HG02642 (cell line): Measurements from ENCODE around the gene NOL4L.

Experiments used
- ATAC-seq: cut with Tn5 transposase; IDR thresholded peaks from one replicate; pipeline ENCODE4 v1.9.1; 2021; ENCODE audit warnings: mild to moderate bottlenecking; ENCODE audit not compliant: unreplicated experiment, poor library complexity

Gene NOL4L

DNA sequence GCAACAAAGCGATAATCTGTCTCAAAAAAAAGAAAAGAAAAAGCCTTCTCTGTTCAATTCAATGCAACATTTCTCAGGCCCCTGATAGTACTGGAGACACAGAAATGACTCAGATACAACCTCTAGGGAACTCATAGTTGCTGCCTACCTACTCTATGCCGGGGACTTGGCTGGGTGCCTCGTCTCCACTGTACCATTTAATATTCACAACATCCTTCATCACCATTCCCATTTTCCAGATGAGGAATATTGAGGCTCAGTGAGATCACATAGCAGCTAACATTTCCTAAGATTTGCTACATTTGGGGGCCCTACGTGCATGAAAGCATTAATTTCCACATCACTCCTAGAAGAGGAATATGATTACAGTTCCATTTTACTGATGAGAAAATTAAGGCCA, 7.5 kb downstream of the NOL4L start:
- ATAC-seq = no peak

GRCh38 chr20:32577023-32577422, 8.1 kb downstream of the NOL4L start:
- no peak for ATAC-seq

DNA sequence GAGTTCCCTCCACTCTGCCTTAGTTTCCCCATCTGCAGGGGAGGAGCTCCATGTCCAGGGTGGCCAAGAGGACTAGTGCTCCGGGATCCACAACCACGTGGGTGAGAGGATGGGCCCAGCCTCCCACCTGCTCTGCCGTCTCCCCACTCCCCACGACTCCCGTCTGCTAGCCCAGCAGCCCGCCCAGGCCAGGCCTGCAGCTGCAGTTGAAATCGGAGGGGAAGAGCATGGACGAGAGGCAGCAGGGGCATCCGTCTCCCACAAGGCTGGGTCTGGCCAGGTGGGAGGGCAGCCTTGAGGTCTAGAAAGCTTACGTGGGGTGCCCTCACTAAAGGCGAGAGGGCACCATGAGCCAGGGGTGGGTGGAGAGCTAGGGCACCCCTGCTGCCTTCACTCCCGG, 8.6 kb downstream of the NOL4L start:
- ATAC-seq = no peak

- ATAC-seq = no peak
Measured at GRCh38 chr20:32575805-32576204, 9.3 kb downstream of the NOL4L start.

DNA sequence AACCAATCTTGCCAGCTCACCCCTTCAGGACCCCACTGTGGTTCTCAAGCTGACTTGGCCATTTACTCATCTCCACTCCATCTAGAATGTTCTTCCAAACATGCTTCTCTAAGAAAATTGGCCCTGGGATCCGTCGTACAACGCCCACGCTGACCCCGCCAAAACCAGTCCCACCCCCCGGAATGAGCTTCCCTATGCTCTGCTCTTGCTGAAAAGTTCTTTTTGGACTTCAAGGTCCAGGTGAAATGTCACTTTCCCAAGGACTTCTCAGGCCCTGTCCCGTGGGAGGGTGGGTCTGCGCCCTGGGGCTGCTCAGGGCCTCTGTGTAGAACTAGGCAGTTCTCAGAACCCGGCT, 9.9 kb downstream of the NOL4L start:
- ATAC-seq = no peak

DNA sequence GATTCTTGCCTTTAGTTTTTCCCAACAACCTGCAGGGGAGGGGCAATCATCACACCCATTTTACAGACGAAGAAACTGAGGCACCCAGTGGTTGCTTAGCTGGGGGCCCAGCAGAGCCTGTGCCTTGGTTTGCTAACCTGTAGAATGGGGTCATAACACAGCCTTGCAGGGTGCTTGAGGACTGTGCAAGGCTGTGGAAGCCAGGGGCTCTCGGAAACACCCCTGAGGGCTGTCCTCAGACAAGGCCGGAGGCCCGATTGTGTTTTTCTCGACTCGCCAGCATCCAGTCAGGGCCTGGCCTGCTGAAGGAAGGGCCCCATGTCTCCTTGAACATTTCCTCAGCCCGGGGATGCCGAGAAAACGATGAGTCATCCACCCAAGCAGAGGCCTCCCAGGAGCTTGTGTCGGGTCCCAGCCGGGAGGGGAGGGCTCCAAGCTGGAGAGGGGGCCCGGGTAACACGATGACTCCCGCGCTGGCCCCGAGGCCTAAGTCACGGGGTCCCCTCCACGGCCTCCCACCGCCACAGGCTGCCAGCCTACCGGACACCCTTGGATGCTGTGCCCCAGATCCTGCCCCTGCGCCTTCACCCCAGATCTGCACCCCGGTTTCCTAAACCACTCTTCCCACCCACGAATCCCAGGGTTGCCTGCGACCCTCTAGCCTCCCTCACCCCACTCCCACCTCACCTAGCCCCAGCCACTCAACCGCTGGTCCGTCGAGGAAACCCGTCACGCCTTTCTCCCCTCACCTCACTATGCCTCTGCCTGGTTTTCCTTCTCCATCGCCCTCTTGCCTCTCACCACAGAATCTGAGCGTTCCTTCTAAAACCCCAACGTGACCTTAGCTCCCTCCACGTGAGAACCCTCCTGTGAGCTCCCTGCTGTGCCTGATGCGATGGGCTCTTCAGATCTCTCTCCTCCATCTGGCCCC, 10.6 kb downstream of the NOL4L start:
- no peak for ATAC-seq

DNA sequence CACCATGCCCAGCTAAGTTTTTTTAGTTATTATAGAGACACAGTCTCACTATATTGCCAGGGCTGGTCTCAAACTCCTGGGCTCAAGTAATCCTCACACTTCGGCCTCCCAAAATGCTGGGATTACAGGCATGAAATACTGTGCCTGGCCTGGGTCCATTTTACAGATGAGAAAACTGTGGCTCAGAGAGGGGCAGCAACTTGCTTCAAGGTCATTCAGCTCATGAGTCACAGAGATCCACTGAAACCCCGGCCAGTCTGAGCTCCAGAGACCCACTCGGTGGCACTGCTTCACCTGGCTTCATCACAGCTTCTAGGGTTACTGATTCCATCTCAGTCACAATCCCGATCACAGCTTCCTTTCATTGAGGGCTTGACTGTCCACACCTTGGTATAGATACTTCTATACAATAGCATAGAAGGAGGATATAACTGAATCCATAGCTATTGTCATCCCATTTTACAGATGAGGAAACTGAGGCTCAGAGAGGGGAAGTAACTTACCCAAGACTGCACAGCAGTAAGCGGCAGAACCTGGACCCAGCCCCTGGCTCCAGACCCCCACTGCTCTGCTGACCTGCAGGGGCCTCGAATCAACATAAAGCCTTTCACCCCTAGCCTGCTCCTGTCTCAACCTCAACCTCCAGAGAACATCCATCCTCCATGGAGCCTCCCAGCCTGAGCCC, 11.8 kb downstream of the NOL4L start:
- ATAC-seq = no peak

- no peak for ATAC-seq
Measured at GRCh38 chr20:32572271-32572968, 12.7 kb downstream of the NOL4L start.

GRCh38 chr20:32571566-32571965, 13.6 kb downstream of the NOL4L start:
- ATAC-seq = no peak

DNA sequence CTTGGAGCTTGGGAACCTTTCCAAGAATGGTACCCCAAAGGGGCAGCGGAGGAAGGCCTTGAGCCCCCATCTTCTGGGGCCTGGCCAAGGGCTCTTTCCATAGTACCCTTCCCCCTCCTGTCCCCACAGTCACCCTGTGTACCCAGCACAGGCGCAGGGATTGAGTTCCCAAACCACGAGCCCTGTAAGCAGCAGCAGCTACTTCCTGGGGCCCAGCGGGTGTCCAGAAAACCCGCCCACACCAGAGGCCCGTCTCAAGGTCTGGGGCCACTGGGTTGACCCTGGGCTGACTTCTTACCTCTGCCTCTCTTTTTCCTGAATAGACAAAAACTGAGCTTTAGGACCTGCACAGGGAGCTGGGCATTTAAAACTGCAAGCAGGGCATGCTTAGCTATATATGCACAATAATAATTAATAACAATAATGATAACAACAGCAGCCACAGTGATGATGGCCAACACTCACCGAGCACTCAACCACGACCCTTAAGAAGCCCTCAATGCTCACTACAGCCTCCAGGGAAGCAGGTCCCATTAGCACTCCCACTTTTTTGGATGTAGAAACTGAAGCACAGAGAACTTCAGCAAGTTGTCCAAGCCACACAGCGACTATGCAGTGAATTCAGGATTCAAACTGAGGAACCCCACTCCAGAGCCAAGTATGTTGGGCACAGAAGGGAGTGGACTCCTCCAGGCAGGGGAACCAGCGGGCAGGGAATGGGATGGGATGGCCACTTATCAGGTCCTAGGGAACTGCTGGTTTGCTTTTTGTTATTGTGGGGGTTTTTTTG, 14.5 kb downstream of the NOL4L start:
- ATAC-seq = no peak

DNA sequence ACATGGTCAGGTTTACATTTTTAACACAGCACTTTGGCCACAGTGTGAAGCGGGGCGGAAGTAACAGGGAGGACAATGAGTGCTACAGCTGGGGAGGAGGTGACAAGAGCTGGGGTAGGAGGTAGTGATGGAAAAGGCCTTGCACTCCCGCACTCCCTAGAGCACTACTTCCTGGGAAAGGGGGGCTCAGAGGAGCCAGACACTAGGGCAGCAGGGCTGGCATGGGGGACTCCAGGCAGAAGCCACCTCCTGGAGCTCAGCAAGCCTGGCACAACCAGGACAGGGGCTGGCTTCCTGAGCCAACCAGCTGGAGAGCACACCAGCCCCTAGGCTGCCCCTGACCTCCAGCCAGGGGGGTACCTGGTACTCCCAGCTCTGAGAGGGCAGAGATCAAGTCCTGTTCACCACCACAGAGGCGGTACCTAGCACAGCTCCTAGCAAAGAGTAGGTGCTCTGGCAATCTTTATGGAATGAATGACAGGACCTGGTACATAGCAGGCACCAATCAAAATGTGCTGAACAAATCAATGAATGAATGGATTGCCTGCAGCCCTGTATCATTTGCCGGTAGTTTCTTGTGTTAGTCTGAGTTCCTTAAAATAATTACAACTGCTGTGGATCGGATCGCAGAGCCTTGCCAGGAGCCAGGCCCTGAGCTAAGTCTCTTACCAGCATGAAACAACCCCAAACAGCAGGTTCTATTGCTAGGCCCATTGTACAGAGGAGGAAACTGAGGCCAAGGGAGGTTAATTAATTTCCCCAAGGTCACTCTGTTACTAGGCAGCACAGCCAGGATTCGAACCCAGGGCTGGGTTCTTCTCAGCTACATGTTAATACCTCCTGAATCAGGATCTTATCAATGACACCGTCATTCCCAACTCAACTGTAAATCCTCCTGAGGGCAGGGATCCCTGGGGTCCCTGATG, 15.5 kb downstream of the NOL4L start:
- ATAC-seq = no peak

DNA sequence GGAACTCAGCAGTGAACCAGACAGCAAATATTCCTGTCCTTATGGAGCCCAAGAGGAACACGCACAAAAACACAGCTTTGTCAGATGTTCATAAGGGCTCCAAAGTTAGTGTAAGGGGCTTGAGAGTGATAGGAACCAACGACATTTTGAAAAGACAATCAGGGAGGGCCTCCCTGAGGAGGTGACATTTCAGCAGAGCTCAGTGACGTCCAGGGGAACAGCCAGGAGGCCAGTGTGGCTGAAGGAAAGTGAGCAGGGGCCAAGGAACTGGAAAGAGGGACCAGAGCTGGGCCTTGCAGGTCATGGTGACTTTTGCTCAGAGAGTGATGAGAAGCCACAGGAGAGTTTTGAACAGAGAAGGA, 16.1 kb downstream of the NOL4L start:
- no peak for ATAC-seq

- no peak for ATAC-seq
Measured at GRCh38 chr20:32567384-32568178, 17.6 kb downstream of the NOL4L start.

DNA sequence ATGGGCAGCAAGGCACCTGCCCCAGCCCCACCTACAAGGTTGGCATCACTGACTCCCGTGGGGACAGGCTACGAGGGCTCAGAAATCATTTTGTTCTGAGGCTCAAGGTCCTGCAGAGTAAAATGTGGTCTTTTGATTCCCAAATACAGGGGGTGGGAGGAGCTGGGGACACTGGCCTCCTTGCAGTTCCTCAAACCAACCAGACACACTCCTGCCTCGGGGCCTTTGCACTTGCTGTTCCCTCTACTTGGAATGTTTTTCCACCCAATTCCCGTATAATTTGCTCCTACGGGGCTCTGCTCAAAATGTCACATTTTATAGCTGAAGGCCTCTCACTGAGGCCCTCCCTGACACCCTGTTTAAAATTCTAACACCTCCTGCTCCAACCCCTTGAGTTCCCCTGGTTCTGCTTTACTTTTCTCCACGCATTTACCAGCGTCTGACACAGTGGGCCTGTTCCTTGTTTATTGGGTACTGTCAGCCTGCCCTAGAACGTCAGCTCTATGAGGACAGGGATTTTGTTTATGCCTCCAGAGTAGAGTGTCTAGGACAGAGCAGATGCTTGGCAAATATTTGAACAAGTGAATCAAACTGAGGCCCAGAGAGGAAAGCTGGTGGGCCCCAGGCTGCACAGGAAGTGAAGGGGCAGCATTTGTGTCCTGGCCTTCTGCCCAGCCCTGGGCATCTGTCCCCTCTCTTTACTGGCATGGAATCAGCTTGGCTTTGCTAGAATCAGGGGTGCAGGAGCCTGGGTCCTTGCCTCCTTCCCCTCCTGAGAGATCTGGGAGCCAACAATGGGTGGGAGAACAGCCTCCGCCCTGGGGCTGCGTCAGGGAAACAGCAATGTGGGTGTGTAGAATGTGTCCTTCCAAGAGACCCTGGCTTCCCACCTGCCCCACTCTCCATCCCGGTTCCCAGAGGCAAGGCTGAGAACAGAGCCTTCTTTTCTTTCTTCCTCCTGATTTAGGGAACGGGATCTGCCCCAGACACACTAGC, 18.5 kb downstream of the NOL4L start:
- no peak for ATAC-seq

GRCh38 chr20:32565735-32566032, 19.4 kb downstream of the NOL4L start:
- ATAC-seq = no peak

DNA sequence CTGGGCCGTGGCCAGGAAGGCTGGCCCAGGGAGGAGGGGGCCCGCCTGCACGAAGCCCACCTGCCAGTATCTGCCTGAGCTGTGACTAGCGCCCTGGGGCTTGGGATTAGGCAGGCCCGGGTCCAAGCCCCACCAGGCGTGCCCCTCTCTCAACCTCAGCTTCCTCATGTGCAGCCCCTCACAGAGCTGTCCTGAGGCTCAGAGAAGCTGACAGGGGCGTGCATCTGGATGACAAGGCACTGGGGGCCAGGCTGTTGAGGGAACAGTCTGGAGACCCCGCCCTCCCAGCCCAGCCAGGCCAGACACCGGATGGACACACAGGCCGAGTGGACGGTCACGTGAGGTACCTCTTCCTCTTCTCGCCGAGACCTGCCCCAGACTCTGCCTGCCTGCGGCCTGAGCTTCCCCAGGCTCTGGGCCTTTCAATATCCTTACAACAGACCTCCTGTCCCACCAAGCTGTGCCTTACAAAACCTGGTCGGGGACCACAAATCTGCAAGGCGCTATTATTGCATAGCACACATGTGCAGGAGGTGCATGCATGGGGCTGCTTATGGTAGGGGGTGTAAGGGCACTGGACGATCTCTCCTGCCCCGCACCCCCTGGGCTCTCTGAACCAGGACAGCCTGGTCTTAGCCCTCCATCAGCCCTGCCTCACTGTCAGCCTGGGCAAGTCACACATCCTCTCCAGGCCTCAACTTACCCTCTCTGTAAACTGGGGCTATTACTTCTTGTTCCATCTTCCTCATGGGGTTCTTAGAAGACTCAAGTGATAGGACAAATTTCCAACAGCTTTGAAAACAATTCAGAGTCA, 20.0 kb downstream of the NOL4L start:
- ATAC-seq = no peak

DNA sequence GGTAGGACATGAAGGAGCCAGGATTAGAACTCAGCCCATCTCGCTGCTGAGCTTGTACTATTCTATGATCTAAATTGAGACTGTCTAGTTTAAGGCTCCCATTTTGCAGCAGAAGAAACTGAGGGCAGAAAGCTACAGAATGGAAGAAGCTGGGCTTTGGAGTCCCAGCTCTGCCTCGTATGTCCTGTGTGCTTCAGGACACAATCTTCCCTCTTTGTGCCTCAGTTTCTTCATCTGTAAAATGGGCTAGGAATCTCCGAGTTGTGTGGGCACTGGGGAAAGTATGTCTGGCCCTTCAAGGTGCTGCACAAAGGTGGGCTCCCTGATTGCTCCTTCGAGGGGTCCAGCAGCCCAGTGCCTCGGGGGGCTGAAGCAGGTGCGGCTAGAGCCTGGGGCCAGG, 20.7 kb downstream of the NOL4L start:
- ATAC-seq = no peak
